Uterus (tissue), 4 donors: ENCODE data around the gene MRPL52. TPM values are rescaled to one million over a fixed set of nuclear protein-coding genes. Genes with fewer than 3 reads are reported as not detected.
A peak's percentile ranks its signal among the peaks of the same experiment; 100 is the strongest.

Experiments
- DNase-seq, 2 donors: peaks; one replicate each; pipeline ENCODE4 v3.0.0-alpha.2; 2019 to 2020
- H3K27ac ChIP-seq, 2 donors: fragments of 200-600 bp; sonication (generic); 1 replicate in 1 of 2; 2 replicates in 1 of 2; pipeline ENCODE4 v1.5.1; 2016 to 2018
- H3K27me3 ChIP-seq, 2 donors: fragments of 200-600 bp; sonication (generic); one replicate each; pipeline ENCODE4 v1.5.1; 2018 to 2019; ENCODE audit warnings: control low read depth in 1 of 2
- H3K36me3 ChIP-seq, 2 donors: fragments of 200-600 bp; sonication (generic); one replicate each; pipeline ENCODE4 v1.5.1; 2019; ENCODE audit warnings: control low read depth in 1 of 2
- H3K4me1 ChIP-seq, 2 donors: fragments of 200-600 bp; sonication (generic); one replicate each; pipeline ENCODE4 v1.5.1; 2018 to 2019; ENCODE audit warnings: control low read depth in 1 of 2
- H3K4me3 ChIP-seq, 2 donors: fragments of 200-600 bp; sonication (generic); 1 replicate in 1 of 2; 2 replicates in 1 of 2; pipeline ENCODE4 v1.5.1; 2018 to 2019; ENCODE audit warnings: mild to moderate bottlenecking in 1 of 2
- H3K9me3 ChIP-seq, 2 donors: fragments of 200-600 bp; sonication (generic); one replicate each; pipeline ENCODE4 v1.5.1; 2019; ENCODE audit warnings: control low read depth in 1 of 2
- CTCF ChIP-seq, 4 experiments: fragments of 200-600 bp in 2 of 4; fragments of 450-650 bp in 2 of 4; sonication (generic) in 2 of 4; IDR thresholded peaks; one replicate each; pipeline ENCODE4 v1.5.1; 2016 to 2019; ENCODE audit warnings: antibody characterized with exemption in 4 of 4, mild to moderate bottlenecking in 2 of 4, moderate library complexity in 1 of 4
- POLR2A ChIP-seq, 2 donors: fragments of 450-650 bp; IDR thresholded peaks; one replicate each; pipeline ENCODE4 v1.6.1; 2016; ENCODE audit warnings: antibody characterized with exemption in 2 of 2, mild to moderate bottlenecking in 1 of 2, moderate library complexity in 1 of 2
- intact Hi-C: fragments of 100-400 bp; cut with DNase I; formaldehyde crosslinking; loops from one replicate; pipeline ENCODE4 v1.15.1; 2023; ENCODE audit warnings: low total_unique reads
- total RNA-seq, 4 donors: library from RNA; depleted of rRNA in 3 of 4; stranded (reverse); fragments of >200 nt in 3 of 4; gene quantifications; one replicate each; pipeline versions ENCODE4 v1.1.0 to v1.2.4, GENCODE V29; 2014 to 2023
- donor health status: DM: yes; HTN: yes; CAD: no.

The MRPL52 gene
- total RNA-seq, 4 donors from 2014 or later, result 14.3 to 255 (median 35.3) TPM

- no peak for DNase-seq
- Histone ChIP-seq H3K27ac (no peak overlapping the region), H3K36me3 (no peaks in the 10 kb centered on the region), H3K9me3 (no peaks in the 10 kb centered on the region), H3K4me3 (no peak overlapping the region), H3K27me3 (no peaks in the 10 kb centered on the region), H3K4me1 (no peaks in the 10 kb centered on the region)
- TF ChIP-seq CTCF (IDR thresholded peaks at IDR 0.05) (no peak), POLR2A (IDR thresholded peaks at IDR 0.05) (no peak)
- intact Hi-C loops, result no loop called here
Observed at GRCh38 chr14:22877000-22877501, 47.4 kb downstream of the MRPL52 start.

GRCh38 chr14:22878271-22879246 lies 48.9 kb downstream of the MRPL52 start:
- no peaks in the 10 kb centered on the region for H3K36me3 ChIP-seq
- intact Hi-C loops, result no loop called here

GRCh38 chr14:22882064-22882463 lies 52.4 kb downstream of the MRPL52 start:
- Histone ChIP-seq H3K4me1 (no peaks in the 10 kb centered on the region), H3K4me3 (no peak overlapping the region), H3K27me3 (no peaks in the 10 kb centered on the region), H3K9me3 (no peaks in the 10 kb centered on the region), H3K36me3 (no peaks in the 10 kb centered on the region), H3K27ac (no peak overlapping the region)
- intact Hi-C loops, result no loop called here
- TF ChIP-seq CTCF (IDR thresholded peaks at IDR 0.05), result no peak
- TF ChIP-seq POLR2A (IDR thresholded peaks at IDR 0.05), result no peak
- DNase-seq, result no peak

More at GRCh38 chr14:22878271-22879246, 48.9 kb downstream of the MRPL52 start:
- DNase-seq, result no peak
- no peak overlapping the region for H3K27ac ChIP-seq
- H3K4me1 ChIP-seq, result no peaks in the 10 kb centered on the region
- H3K9me3 ChIP-seq, result no peaks in the 10 kb centered on the region
- TF ChIP-seq CTCF (IDR thresholded peaks at IDR 0.05) (no peak), POLR2A (IDR thresholded peaks at IDR 0.05) (no peak)
- no peak overlapping the region for H3K4me3 ChIP-seq
- no peaks in the 10 kb centered on the region for H3K27me3 ChIP-seq

- H3K36me3 ChIP-seq, result no peaks in the 10 kb centered on the region
- no peak overlapping the region for H3K27ac ChIP-seq
- intact Hi-C loops, result no loop called here
- no peak for TF ChIP-seq CTCF (IDR thresholded peaks at IDR 0.05)
- TF ChIP-seq POLR2A (IDR thresholded peaks at IDR 0.05), result no peak
- no peaks in the 10 kb centered on the region for H3K9me3 ChIP-seq
- no peaks in the 10 kb centered on the region for H3K4me1 ChIP-seq
- peak in 1 of 2 donors; percentile 56 for DNase-seq
- H3K27me3 ChIP-seq, result no peaks in the 10 kb centered on the region
- no peak overlapping the region for H3K4me3 ChIP-seq
Observed at GRCh38 chr14:22882529-22883172, 53.0 kb downstream of the MRPL52 start.
